Measurements from ENCODE around the gene SH2D7.

The SH2D7 gene

DNA sequence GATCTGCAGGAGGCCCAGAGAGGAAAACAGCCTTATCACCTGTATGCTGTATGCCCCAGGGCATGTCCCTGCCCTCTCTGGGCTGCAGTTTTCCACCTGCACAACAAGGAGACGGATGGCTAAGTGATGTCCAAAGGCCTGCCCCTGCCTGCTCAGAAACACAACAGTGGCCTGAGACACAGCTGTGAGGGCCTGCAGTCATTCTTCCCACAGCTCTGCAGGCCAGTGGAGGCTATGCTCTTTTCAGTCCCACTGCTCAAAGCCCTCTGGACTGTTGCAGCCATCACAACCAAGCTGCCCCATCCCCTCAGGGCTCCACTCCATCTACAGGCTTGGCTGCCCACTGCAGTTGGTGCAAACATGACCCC is 9.6 kb upstream of the SH2D7 start:
- H3K4me3 ChIP-seq (ENCODE audit: control insufficient read depth, low read depth, low read length) = no peak overlapping the region
- DNase-seq (ENCODE audit: low read depth) = no peak
- TF ChIP-seq, protein P1, sequence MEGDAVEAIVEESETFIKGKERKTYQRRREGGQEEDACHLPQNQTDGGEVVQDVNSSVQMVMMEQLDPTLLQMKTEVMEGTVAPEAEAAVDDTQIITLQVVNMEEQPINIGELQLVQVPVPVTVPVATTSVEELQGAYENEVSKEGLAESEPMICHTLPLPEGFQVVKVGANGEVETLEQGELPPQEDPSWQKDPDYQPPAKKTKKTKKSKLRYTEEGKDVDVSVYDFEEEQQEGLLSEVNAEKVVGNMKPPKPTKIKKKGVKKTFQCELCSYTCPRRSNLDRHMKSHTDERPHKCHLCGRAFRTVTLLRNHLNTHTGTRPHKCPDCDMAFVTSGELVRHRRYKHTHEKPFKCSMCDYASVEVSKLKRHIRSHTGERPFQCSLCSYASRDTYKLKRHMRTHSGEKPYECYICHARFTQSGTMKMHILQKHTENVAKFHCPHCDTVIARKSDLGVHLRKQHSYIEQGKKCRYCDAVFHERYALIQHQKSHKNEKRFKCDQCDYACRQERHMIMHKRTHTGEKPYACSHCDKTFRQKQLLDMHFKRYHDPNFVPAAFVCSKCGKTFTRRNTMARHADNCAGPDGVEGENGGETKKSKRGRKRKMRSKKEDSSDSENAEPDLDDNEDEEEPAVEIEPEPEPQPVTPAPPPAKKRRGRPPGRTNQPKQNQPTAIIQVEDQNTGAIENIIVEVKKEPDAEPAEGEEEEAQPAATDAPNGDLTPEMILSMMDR (conservative IDR thresholded peaks at IDR 0.05; ENCODE audit: control insufficient read depth, insufficient read depth, low read depth, low read length) = no peak

DNA sequence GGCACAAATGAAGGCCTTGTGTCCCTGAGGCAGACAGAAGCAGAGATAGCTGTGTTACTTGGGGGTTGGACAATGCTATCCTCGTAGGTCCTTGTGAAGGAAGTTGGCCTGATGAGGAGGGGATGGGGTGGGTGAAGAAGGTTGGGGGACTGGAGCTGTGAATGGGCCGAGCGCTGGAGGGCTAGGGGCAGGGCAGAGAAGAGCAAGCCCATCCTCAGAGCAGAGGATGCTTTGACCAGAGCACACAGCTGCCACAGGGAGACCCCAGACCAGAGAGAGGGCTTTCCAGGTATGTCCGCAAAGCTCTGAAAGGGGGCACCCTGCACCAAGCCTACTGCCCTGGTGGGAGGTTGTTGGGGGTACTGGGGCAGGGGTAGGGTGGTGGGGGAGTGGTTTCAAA is 9.2 kb upstream of the SH2D7 start:
- TF ChIP-seq, protein P1 (conservative IDR thresholded peaks at IDR 0.05; ENCODE audit: control insufficient read depth, insufficient read depth, low read depth, low read length) = no peak
- no peak for DNase-seq (ENCODE audit: low read depth)
- no peak overlapping the region for H3K4me3 ChIP-seq (ENCODE audit: control insufficient read depth, low read depth, low read length)

DNA sequence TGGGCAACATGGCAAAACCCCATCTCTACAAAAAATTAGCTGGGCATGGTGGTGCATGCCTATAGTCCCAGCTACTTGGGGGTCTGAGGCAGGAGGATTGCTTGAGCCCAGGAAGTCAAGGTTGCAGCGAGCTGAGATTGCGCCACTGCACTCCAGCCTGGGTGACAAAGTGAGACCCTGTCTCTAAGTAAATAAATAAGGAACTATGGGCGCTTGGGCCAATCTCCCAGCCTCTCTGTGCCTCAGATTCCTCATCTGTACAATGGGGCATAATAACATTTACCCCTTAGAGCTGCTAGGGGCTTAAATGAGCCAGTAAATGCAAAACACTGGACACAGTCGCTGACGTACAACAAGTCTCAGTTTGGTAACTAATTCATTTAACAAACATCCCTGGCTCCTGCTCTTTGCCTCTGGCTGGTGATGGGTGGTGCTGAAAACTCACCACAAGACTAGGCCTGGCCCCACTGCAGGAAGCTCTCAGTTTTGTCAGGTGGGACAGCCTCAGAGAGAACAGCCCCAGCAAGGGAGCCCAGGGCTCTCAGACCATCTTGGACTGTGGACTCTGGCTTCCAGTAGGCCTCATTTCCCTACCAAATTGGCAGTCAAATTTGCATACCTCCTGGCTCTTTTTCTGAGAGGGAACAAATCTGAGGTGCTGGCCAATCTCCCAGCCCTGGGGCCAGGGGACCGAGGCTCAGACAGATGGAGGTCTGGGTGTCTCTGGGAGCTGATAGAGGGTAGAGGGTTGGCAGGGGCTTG is 8.5 kb upstream of the SH2D7 start:
- TF ChIP-seq, protein P1 (conservative IDR thresholded peaks at IDR 0.05; ENCODE audit: control insufficient read depth, insufficient read depth, low read depth, low read length) = no peak
- no peak overlapping the region for H3K4me3 ChIP-seq (ENCODE audit: control insufficient read depth, low read depth, low read length)
- DNase-seq (ENCODE audit: low read depth) = no peak

DNA sequence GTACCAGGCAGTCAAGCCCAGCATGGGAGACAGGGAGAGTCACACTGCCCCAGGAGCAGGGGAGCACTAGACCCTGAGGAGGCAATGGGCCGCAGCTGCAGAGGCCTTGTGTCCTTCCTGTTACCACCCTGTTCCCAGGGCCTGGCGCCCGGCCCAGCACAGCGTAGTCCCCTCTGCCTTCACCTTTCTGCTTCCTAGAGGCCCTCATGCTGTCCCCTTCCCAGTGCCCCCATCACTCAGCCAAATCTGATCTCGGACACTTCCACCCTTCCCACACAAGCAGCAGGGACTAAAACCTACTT is 8.0 kb upstream of the SH2D7 start:
- no peak for DNase-seq (ENCODE audit: low read depth)
- TF ChIP-seq, protein P1 (conservative IDR thresholded peaks at IDR 0.05; ENCODE audit: control insufficient read depth, insufficient read depth, low read depth, low read length) = no peak
- H3K4me3 ChIP-seq (ENCODE audit: control insufficient read depth, low read depth, low read length) = no peak overlapping the region

DNA sequence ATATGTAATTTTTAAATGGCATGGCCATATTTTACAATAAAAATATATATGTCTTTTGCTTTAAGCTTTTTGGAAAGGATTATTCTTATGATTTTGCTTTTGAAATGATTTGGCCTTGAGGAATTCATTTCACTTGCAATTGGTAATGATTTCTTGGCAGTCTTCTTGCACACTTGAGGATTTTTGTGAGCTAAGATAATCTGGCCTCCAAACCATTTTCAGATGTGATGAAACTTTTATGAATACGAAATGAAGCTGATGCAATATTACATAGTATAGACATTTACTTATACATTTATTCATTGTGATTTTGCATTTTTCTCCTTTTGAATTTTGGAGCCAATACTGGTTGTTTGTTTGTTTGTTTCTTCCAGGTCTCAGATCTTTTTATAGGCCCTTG is 6.4 kb upstream of the SH2D7 start:
- TF ChIP-seq, protein P1 (conservative IDR thresholded peaks at IDR 0.05; ENCODE audit: control insufficient read depth, insufficient read depth, low read depth, low read length) = no peak

DNA sequence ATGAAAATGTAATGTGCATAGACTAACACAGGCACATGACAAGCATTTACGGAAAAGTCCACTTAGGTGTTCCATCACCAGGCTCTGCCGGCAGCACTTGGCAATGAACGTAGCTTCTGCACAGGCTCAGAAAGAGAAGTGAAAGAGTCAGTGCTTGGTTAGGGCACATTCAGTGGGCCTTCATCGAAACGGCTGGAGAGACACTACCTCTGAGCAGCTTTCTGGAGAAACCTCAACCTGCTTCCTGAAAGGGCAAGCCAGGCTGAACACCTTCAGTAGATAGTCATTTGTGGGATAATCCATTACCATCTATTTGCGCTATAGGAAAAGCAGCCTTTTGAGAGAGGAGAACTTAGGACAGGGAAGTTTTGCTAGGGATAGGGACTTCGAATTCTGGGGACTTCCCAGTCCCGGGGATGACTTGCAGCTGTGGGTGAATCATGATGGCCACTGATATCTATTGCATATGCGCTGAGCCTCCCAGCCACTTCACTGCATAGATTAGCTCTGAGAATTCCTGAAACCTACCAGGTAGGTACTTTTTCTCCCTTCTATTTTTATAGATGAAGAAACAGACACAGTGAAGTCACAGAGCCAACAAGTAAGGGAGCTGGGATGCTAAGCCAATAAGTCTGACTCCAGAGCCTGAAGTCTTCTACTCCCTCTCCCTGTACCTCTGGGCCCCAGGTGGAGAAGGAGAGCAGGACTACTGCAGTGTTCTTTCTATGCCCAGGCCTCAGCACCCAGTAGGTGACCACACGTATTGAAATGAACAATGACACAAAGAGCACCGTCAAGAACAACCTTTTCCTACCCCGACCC is 4.2 kb upstream of the SH2D7 start:
- H3K4me3 ChIP-seq (ENCODE audit: control insufficient read depth, low read depth, low read length) = no peak overlapping the region
- TF ChIP-seq, protein P1 (conservative IDR thresholded peaks at IDR 0.05; ENCODE audit: control insufficient read depth, insufficient read depth, low read depth, low read length) = no peak
- no peak for DNase-seq (ENCODE audit: low read depth)

More for the DNA sequence above, 6.4 kb upstream of the SH2D7 start:
- DNase-seq (ENCODE audit: low read depth) = peak; percentile 73
- H3K4me3 ChIP-seq (ENCODE audit: control insufficient read depth, low read depth, low read length) = no peak overlapping the region
